Right lobe of liver (tissue), 6 donors: ENCODE data around the gene ZXDC. TPM values are rescaled to one million over a fixed set of nuclear protein-coding genes. Genes with fewer than 3 reads are reported as not detected.
A peak's percentile ranks its signal among the peaks of the same experiment; 100 is the strongest.

Experiments
- ATAC-seq, 4 donors: fragments of 200-7000 bp; cut with Tn5 transposase; one replicate each; pipeline ENCODE4 v1.9.1; 2020; ENCODE audit warnings: mild to moderate bottlenecking in 4 of 4, moderate library complexity in 4 of 4
- DNase-seq, 3 donors: peaks; one replicate each; pipeline ENCODE4 v3.0.0-alpha.2; 2020
- H3K27ac ChIP-seq, 3 donors: fragments of 200-600 bp; one replicate each; pipeline ENCODE4 v1.8.0; 2022
- H3K27me3 ChIP-seq, 2 donors: fragments of 200-600 bp; one replicate each; pipeline ENCODE4 v1.8.0; 2022
- H3K36me3 ChIP-seq, 4 donors: fragments of 200-600 bp; sonication (generic) in 1 of 4; one replicate each; pipeline versions ENCODE4 v1.5.1 to v1.8.0; 2017 to 2022; ENCODE audit warnings: control low read depth in 1 of 4
- H3K4me1 ChIP-seq, 4 donors: fragments of 200-600 bp; sonication (generic) in 1 of 4; one replicate each; pipeline versions ENCODE4 v1.5.1 to v1.8.0; 2017 to 2022; ENCODE audit warnings: control low read depth in 1 of 4
- H3K4me3 ChIP-seq, 3 donors: fragments of 200-600 bp; one replicate each; pipeline ENCODE4 v1.8.0; 2022
- H3K9me3 ChIP-seq, 4 donors: fragments of 200-600 bp; sonication (generic) in 1 of 4; one replicate each; pipeline versions ENCODE4 v1.5.1 to v1.8.0; 2017 to 2022; ENCODE audit warnings: control low read depth in 1 of 4
- POLR2A ChIP-seq: fragments of 450-650 bp; IDR thresholded peaks from one replicate; pipeline ENCODE4 v1.6.1; 2017; ENCODE audit warnings: antibody characterized with exemption, mild to moderate bottlenecking
- WGBS: methylation state at CpG from one replicate; pipeline ENCODE4 v1.1.6; 2018; ENCODE audit warnings: low coverage, low lambda C conversion rate; ENCODE audit not compliant: insufficient coverage; ENCODE audit errors: missing lambda C conversion rate; 5-methylcytosine and 5-hydroxymethylcytosine counted together
- intact Hi-C, 2 donors: fragments of 100-400 bp; cut with DNase I; formaldehyde crosslinking; loops; one replicate each; pipeline versions ENCODE4 v1.11.2 to v1.14.1; 2022
- total RNA-seq, 6 experiments: library from RNA; depleted of rRNA in 2 of 6; stranded (reverse); fragments of >200 nt in 2 of 6; fragmentation: NEBNext Ultra II Directional in 3 of 6; extraction: Animal tissue kit (Norgen Biotek cat#: 25700) in 3 of 6; gene quantifications; one replicate each; pipeline versions ENCODE4 v1.1.0 to v1.2.4, GENCODE V29; 2016 to 2023
- TF ChIP-seq, protein P1 (sequence below), 4 donors: fragments of 200-600 bp in 3 of 4; fragments of 450-650 bp in 1 of 4; IDR thresholded peaks; one replicate each; pipeline versions ENCODE4 v1.5.1 to v1.8.0; 2016 to 2022; ENCODE audit warnings: antibody characterized with exemption in 4 of 4, mild to moderate bottlenecking in 2 of 4
- donor health status: DM: no; HTN: yes; CAD: no.
- donor health status: DM: no; HTN: no; CAD: no.
- donor health status: DM: no; HTN: no; CAD: no.
- donor health status: DM: no; HTN: yes; CAD: no.
- donor health status: DM: no; HTN: yes; CAD: no.

Gene ZXDC
- total RNA-seq, 6 experiments from 2014 or later = 16.4 to 30.2 (median 24.0) TPM

DNA sequence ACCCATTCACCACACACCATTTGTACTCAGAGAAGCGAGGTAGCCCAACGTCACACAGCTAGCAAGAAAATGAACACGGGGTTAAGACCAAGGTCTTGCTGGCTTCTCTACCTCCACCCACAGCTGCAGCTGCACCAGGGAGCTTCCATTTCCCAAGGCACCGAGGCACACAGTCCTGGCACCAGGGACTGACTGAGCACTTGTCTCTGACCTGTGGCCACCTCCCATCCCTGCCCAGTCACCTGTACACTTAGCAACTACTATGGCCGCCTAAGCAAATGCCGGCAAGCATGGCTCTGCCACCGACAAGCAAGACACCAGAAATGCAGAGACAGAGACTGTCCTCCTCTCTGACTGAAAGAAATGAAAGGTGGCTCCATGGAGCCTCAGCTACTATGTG is 15.3 kb downstream of the ZXDC start:
- intact Hi-C loops = no loop called here
- H3K27ac ChIP-seq = peak overlapping the region; percentile 67 to 82 (median 75)

DNA sequence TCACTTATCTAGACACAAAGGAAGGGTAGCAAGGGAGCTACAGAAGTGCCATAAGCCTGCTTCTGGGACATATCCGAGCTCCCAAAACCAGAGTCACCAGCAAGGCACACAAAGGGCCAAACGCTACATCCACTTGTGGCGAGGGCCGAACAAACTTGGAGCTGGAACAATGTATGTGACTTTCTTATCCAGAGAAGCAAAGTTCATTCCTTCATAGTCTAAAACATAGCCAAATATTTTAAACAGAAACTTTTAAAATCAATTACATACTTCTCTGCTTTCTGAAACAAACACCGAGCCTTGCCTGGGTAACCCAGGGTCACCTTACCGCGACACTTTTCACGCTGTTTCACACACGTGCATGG is 15.9 kb downstream of the ZXDC start:
- TF ChIP-seq, protein P1, sequence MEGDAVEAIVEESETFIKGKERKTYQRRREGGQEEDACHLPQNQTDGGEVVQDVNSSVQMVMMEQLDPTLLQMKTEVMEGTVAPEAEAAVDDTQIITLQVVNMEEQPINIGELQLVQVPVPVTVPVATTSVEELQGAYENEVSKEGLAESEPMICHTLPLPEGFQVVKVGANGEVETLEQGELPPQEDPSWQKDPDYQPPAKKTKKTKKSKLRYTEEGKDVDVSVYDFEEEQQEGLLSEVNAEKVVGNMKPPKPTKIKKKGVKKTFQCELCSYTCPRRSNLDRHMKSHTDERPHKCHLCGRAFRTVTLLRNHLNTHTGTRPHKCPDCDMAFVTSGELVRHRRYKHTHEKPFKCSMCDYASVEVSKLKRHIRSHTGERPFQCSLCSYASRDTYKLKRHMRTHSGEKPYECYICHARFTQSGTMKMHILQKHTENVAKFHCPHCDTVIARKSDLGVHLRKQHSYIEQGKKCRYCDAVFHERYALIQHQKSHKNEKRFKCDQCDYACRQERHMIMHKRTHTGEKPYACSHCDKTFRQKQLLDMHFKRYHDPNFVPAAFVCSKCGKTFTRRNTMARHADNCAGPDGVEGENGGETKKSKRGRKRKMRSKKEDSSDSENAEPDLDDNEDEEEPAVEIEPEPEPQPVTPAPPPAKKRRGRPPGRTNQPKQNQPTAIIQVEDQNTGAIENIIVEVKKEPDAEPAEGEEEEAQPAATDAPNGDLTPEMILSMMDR (IDR thresholded peaks at IDR 0.05) = no peak
- no peak for TF ChIP-seq POLR2A
- ATAC-seq (peak; percentile 2 to 31 (median 9)), DNase-seq (peak in 1 of 3 donors; percentile 42)
- Histone ChIP-seq H3K36me3 (peaks cover 0 to 47% (median 24%) of the 10 kb centered on the region in 4 donors), H3K4me1 (peaks cover 0 to 59% (median 21%) of the 10 kb centered on the region in 4 donors), H3K27me3 (no peaks in the 10 kb centered on the region), H3K9me3 (no peaks in the 10 kb centered on the region), H3K4me3 (no peak overlapping the region), H3K27ac (peak overlapping the region; percentile 67 to 82 (median 75))
- intact Hi-C loops = no loop called here
- WGBS = 35% methylated on average over 5 of the region's 9 CpGs

More for the DNA sequence above, 15.3 kb downstream of the ZXDC start:
- WGBS = 69% methylated on average over 5 of the region's 7 CpGs
- Histone ChIP-seq H3K4me3 (no peak overlapping the region), H3K27me3 (no peaks in the 10 kb centered on the region), H3K9me3 (no peaks in the 10 kb centered on the region), H3K36me3 (peaks cover 0 to 51% (median 28%) of the 10 kb centered on the region in 4 donors), H3K4me1 (peaks cover 2 to 63% (median 26%) of the 10 kb centered on the region in 4 donors)
- DNase-seq (peak in 1 of 3 donors; percentile 47), ATAC-seq (no peak)
- TF ChIP-seq, protein P1 (IDR thresholded peaks at IDR 0.05) = no peak
- TF ChIP-seq POLR2A = no peak

DNA sequence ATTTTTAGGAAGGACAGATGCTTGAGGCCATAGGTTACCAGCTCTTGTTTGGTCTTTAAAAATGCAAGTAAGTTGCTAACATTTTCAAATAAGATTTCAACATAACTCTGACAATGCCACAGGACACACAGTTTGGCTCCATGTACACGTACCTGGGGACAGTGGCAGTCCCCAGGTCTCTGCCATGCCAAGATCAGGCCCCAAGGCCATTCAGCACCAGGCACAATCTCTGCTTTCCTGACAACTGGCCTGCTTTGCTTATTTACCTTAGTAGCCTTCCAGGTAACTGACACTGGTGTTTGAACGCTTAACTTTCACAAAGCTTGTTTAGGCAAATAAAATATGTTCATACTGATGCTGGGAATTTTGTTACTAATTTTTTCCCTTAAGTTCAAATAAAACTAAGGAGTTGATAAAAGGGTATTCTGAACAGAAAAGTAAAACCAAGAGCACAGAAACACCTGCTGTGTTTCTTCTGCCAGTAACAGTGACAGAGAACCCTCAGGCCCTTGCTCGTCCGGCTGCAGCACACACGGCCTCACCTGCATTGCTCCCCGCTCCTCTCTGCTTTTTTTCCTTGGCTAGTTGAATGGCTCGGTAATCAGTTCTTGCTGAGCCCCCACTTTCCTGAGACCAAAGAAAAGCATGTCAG is 16.5 kb downstream of the ZXDC start:
- H3K4me3 ChIP-seq = no peak overlapping the region
- H3K27ac ChIP-seq = peak overlapping the region; percentile 67 to 82 (median 75)
- intact Hi-C loops = no loop called here
- peaks cover 0 to 54% (median 18%) of the 10 kb centered on the region in 4 donors for H3K4me1 ChIP-seq
- H3K9me3 ChIP-seq = no peaks in the 10 kb centered on the region
- peak; percentile 87 to 94 (median 90) for ATAC-seq
- peak; percentile 64 to 88 (median 83) for DNase-seq
- TF ChIP-seq, protein P1 (IDR thresholded peaks at IDR 0.05) = no peak
- TF ChIP-seq POLR2A = no peak
- H3K27me3 ChIP-seq = no peaks in the 10 kb centered on the region
- peaks cover 0 to 52% (median 22%) of the 10 kb centered on the region in 4 donors for H3K36me3 ChIP-seq
- 30% methylated on average over 7 of the region's 7 CpGs for WGBS

DNA sequence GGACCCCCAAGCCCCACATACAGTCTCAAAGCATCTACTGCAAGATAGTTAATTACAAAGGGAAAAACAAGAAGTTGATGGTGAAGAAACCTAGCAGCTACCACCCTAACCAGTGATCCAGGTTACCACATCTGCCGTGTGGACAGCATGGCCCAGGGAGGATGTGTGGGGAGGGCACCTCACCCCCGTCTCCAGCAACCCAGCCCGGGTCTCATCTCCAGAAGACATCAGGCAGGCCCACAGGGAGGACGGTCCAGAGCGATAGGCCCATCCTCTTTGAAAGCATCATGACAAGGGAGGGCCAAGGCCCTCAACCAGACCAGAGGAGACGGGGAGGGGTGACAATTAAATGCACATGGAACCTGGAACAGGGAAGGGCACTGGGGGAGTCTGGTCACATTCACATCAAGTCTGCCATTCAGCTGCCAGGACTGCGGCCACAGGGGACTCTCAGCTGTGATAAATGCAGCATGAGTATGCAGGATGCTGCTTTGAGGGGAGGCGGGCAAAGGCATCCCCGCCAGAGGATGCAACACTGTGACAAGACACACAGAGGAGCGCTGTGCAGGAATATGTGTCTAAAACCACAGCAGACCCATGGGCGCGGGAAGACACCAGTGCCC is 18.8 kb downstream of the ZXDC start:
- no peak overlapping the region for H3K4me3 ChIP-seq
- no peak overlapping the region for H3K27ac ChIP-seq
- TF ChIP-seq POLR2A = no peak
- TF ChIP-seq, protein P1 (IDR thresholded peaks at IDR 0.05) = no peak
- no peak for ATAC-seq
- no peaks in the 10 kb centered on the region for H3K9me3 ChIP-seq
- intact Hi-C loops = no loop called here
- 71% methylated on average over 7 of the region's 12 CpGs for WGBS
- DNase-seq = peak in 2 of 3 donors; percentile 26 to 33
- peaks cover 0 to 34% (median 12%) of the 10 kb centered on the region in 4 donors for H3K4me1 ChIP-seq
- H3K27me3 ChIP-seq = no peaks in the 10 kb centered on the region
- peaks cover 3 to 51% (median 18%) of the 10 kb centered on the region in 4 donors for H3K36me3 ChIP-seq
